ENCODE data around the gene ADAM19. TPM values are rescaled to one million over a fixed set of nuclear protein-coding genes. Genes with fewer than 3 reads are reported as not detected.

ADAM19 gene
- total and polyA plus RNA-seq, 12 donors = 5.5 to 49.6 (median 18.2) TPM

GRCh38 chr5:157618191-157618765 is 42.7 kb upstream of the ADAM19 start:
- H3K36me3 ChIP-seq = no peaks in the 10 kb centered on the region
- TF ChIP-seq CTCF (IDR thresholded peaks at IDR 0.05) = no peak
- no peaks in the 10 kb centered on the region for H3K27me3 ChIP-seq
- peaks cover 0 to 7% (median 0%) of the 10 kb centered on the region in 9 donors for H3K4me1 ChIP-seq
- intact Hi-C loops (cut with DNase I) = no loop called here
- DNase-seq (no peak), ATAC-seq (no peak)
- 98% methylated on average over 8 of the region's 8 CpGs for WGBS, 2 donors
- H3K9me3 ChIP-seq = peaks cover 0 to 13% (median 0%) of the 10 kb centered on the region in 11 donors
- H3K27ac ChIP-seq = no peak overlapping the region
- no peak overlapping the region for H3K4me3 ChIP-seq

DNA sequence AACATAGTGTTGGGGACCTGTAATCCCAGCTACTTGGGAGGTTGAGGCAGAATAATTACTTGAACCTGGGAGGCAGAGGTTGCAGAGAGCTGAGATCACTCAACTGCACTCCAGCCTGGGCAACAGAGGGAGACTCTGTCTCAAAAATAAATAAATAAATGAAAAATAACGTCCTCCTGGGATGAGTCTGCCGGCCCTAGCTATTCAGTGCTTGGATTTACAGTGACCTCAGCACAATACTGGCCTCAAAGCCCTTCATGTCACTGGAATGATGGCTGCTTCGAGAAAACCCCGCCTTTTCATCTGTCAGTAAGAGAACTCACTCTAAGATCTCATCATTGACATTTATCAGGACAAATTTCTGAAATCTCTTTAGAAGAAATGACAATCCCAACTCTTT is 41.2 kb upstream of the ADAM19 start:
- WGBS, 2 donors = 80 to 83% methylated on average over 4 of the region's 4 CpGs

GRCh38 chr5:157613385-157614245 is 38.0 kb upstream of the ADAM19 start:
- Histone ChIP-seq H3K27ac (peak overlapping the region in 1 of 10 donors; percentile 50), H3K27me3 (no peaks in the 10 kb centered on the region), H3K4me3 (no peak overlapping the region), H3K9me3 (no peaks in the 10 kb centered on the region), H3K4me1 (peaks cover 0 to 29% (median 0%) of the 10 kb centered on the region in 9 donors), H3K36me3 (no peaks in the 10 kb centered on the region)
- WGBS, 2 donors = 86 to 90% methylated on average over 11 of the region's 11 CpGs
- ATAC-seq = no peak
- no peak for DNase-seq
- no peak for TF ChIP-seq CTCF (IDR thresholded peaks at IDR 0.05)
- intact Hi-C loops (cut with DNase I) = no loop called here

More for the DNA sequence above, 41.2 kb upstream of the ADAM19 start:
- Histone ChIP-seq H3K27me3 (no peaks in the 10 kb centered on the region), H3K4me1 (peaks cover 0 to 14% (median 0%) of the 10 kb centered on the region in 9 donors), H3K36me3 (no peaks in the 10 kb centered on the region), H3K4me3 (no peak overlapping the region), H3K27ac (no peak overlapping the region), H3K9me3 (peaks cover 0 to 2% (median 0%) of the 10 kb centered on the region in 11 donors)
- TF ChIP-seq CTCF (IDR thresholded peaks at IDR 0.05) = no peak
- DNase-seq (no peak), ATAC-seq (no peak)
- intact Hi-C loops (cut with DNase I) = no loop called here

DNA sequence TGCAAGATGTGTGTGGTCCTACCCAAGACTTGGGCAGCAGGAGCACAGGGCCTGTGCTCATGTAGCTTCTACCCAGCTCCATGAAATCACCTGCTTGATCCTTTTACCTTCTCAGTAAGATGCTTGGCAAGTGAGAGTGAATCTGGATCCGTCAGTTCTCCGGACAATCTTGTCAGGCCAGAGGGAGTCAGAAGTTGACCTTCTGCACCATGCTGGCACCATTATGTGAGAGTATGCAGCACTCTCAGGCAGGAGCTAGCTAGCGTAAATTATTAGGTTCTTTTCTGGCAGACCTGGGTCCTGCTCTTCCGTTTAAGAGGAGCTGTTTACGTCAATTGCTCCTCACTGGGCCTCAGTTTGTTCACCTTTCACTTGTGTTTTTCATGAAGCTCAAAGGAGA is 37.0 kb upstream of the ADAM19 start:
- H3K4me1 ChIP-seq = peaks cover 0 to 37% (median 0%) of the 10 kb centered on the region in 9 donors
- no peaks in the 10 kb centered on the region for H3K9me3 ChIP-seq
- no peaks in the 10 kb centered on the region for H3K36me3 ChIP-seq
- intact Hi-C loops (cut with DNase I) = no loop called here
- TF ChIP-seq CTCF (IDR thresholded peaks at IDR 0.05) = no peak
- 96 to 99% methylated on average over 5 of the region's 5 CpGs for WGBS, 2 donors
- ATAC-seq = no peak
- H3K4me3 ChIP-seq = no peak overlapping the region
- no peak overlapping the region for H3K27ac ChIP-seq
- no peaks in the 10 kb centered on the region for H3K27me3 ChIP-seq
- no peak for DNase-seq
